GM12878 (cell line): ENCODE measurements around the gene INTS14. TPM values are rescaled to one million over a fixed set of nuclear protein-coding genes. Genes with fewer than 3 reads are reported as not detected.

Experiments
- ATAC-seq: fragments of 200-7000 bp; cut with Tn5 transposase; 3 replicates; pipeline ENCODE4 v1.9.1; 2020; ENCODE audit warnings: mild to moderate bottlenecking, moderate library complexity
- BruUV-seq: library from RNA; stranded (reverse); fragments of 400-500 nt; replicated peaks from 2 replicates; lab custom pipeline; 2021; lab: Mats Ljungman, UMichigan
- CTCF ChIA-PET: fragments of 300-600 bp; sonication (Branson Sonifier 250); formaldehyde crosslinking; extraction: SDS; loops from one replicate; lab custom pipeline; 2021; ENCODE audit warnings: inconsistent platforms; lab: Yijun Ruan, JAX
- POLR2A ChIA-PET: fragments of 350-600 bp; formaldehyde crosslinking; extraction: SDS; loops from one replicate; lab custom pipeline; 2021; ENCODE audit warnings: inconsistent platforms; lab: Charles Lee
- RAD21 ChIA-PET: fragments of 300-600 bp; sonication (Branson Sonifier 250); formaldehyde crosslinking; loops from one replicate; lab custom pipeline; 2023; ENCODE audit warnings: antibody characterized with exemption; ENCODE audit not compliant: unreplicated experiment; lab: Charles Lee
- SMC1A ChIA-PET: fragments of 300-600 bp; sonication (Branson Sonifier 250); formaldehyde crosslinking; loops from one replicate; lab custom pipeline; 2023; ENCODE audit not compliant: unreplicated experiment, uncharacterized antibody; lab: Charles Lee
- DNase-seq: peaks from one replicate; pipeline ENCODE4 v3.0.0-alpha.2; 2011; ENCODE audit warnings: low read depth, low spot score
- FAIRE-seq: peaks from 3 replicates; lab custom pipeline; 2011; peaks lifted over from hg19 to GRCh38; lab: Jason Lieb, UNC
- H2AFZ ChIP-seq: 2 replicates; pipeline ENCODE4 v1.6.0; 2011; ENCODE audit warnings: low read depth, low read length, control low read depth; ENCODE audit not compliant: control insufficient read depth
- H3K27ac ChIP-seq: 2 replicates; pipeline ENCODE4 v1.5.1; 2011; ENCODE audit warnings: control low read depth; ENCODE audit not compliant: control insufficient read depth, insufficient read depth
- H3K27me3 ChIP-seq, 2 experiments: replicated peaks in 1 of 2; 2 replicates each; pipeline versions ENCODE4 v1.6.0 to v1.6.1; 2011; ENCODE audit warnings: low read length in 1 of 2; ENCODE audit not compliant: control insufficient read depth in 2 of 2, insufficient read depth in 2 of 2
- H3K36me3 ChIP-seq, 2 experiments: 2 replicates each; pipeline ENCODE4 v1.5.1; 2011; ENCODE audit warnings: low read length in 1 of 2; ENCODE audit not compliant: control insufficient read depth in 2 of 2, insufficient read depth in 2 of 2
- H3K4me1 ChIP-seq: 2 replicates; pipeline ENCODE4 v1.6.1; 2011; ENCODE audit warnings: mild to moderate bottlenecking, low read length, moderate library complexity, mixed read lengths; ENCODE audit not compliant: control insufficient read depth, insufficient read depth
- H3K4me2 ChIP-seq: 2 replicates; pipeline ENCODE4 v1.6.0; 2011; ENCODE audit warnings: control low read depth; ENCODE audit not compliant: control insufficient read depth, insufficient read depth
- H3K4me3 ChIP-seq: fragments of 200-600 bp; sonication (generic); 2 replicates; pipeline ENCODE4 v1.5.1; 2016
- H3K79me2 ChIP-seq: 2 replicates; pipeline ENCODE4 v1.6.0; 2011; ENCODE audit warnings: low read length; ENCODE audit not compliant: control insufficient read depth, insufficient read depth
- H3K9ac ChIP-seq: 2 replicates; pipeline ENCODE4 v1.8.0; 2011; ENCODE audit warnings: low read length, control low read depth, mixed read lengths; ENCODE audit not compliant: control insufficient read depth, insufficient read depth
- H3K9me3 ChIP-seq: replicated peaks from 3 replicates; pipeline ENCODE4 v1.5.1; 2011; ENCODE audit warnings: mild to moderate bottlenecking, low read length; ENCODE audit not compliant: control insufficient read depth, insufficient read depth
- H4K20me1 ChIP-seq: 2 replicates; pipeline ENCODE4 v1.6.0; 2011; ENCODE audit not compliant: control insufficient read depth, insufficient read depth
- BCL3 ChIP-seq: IDR thresholded peaks from 2 replicates; pipeline ENCODE4 v1.6.1; 2011; ENCODE audit warnings: borderline replicate concordance, low read depth, mild to moderate bottlenecking, moderate library complexity, low read length; ENCODE audit not compliant: insufficient read depth, poor library complexity, severe bottlenecking
- CHD1 ChIP-seq: IDR thresholded peaks from 2 replicates; pipeline ENCODE4 v1.6.1; 2012; ENCODE audit warnings: low read depth, low read length, improper control_type of control experiment
- CREB1 ChIP-seq: IDR thresholded peaks from 2 replicates; pipeline ENCODE4 v1.6.1; 2012; ENCODE audit warnings: low read depth, mild to moderate bottlenecking, inconsistent platforms
- CREM ChIP-seq: IDR thresholded peaks from 2 replicates; pipeline ENCODE4 v1.6.1; 2014; ENCODE audit warnings: antibody characterized with exemption, low read depth
- E2F8 ChIP-seq: fragments of 450-650 bp; IDR thresholded peaks from 2 replicates; pipeline ENCODE4 v1.6.1; 2018; ENCODE audit warnings: mild to moderate bottlenecking, low read depth, moderate library complexity; ENCODE audit not compliant: partially characterized antibody
- EED ChIP-seq: sonication (generic); IDR thresholded peaks from 2 replicates; pipeline ENCODE4 v1.6.1; 2016; ENCODE audit warnings: antibody characterized with exemption, low read depth
- ESRRA ChIP-seq: IDR thresholded peaks from 2 replicates; pipeline ENCODE4 v1.6.1; 2012; ENCODE audit warnings: mild to moderate bottlenecking, low read length, improper control_type of control experiment
- HCFC1 ChIP-seq: fragments of 150-350 bp; IDR thresholded peaks from 2 replicates; pipeline ENCODE4 v1.6.1; 2014; ENCODE audit warnings: low read length
- IRF5 ChIP-seq: fragments of 450-650 bp; IDR thresholded peaks from 2 replicates; pipeline ENCODE4 v1.6.1; 2017; ENCODE audit warnings: borderline replicate concordance
- MLLT1 ChIP-seq: fragments of 450-650 bp; IDR thresholded peaks from 2 replicates; pipeline ENCODE4 v1.6.1; 2016; ENCODE audit warnings: mild to moderate bottlenecking
- ZNF622 ChIP-seq: fragments of 450-650 bp; IDR thresholded peaks from 2 replicates; pipeline ENCODE4 v1.6.1; 2017; ENCODE audit warnings: mild to moderate bottlenecking, inconsistent platforms
- WGBS: methylation state at CpG from one replicate; pipeline ENCODE4 v1.1.6; 2016; ENCODE audit warnings: low lambda C conversion rate; ENCODE audit not compliant: insufficient replicate concordance, insufficient coverage; ENCODE audit errors: missing lambda C conversion rate; 5-methylcytosine and 5-hydroxymethylcytosine counted together
- in situ Hi-C: fragments of 300-500 bp; cut with MboI; formaldehyde crosslinking; loops from 9 replicates; pipeline ENCODE4 v1.14.3; 2018; ENCODE audit warnings: mixed read lengths
- intact Hi-C: fragments of 100-400 bp; cut with micrococcal nuclease; formaldehyde crosslinking; loops from one replicate; pipeline ENCODE4 v1.14.2; 2022; ENCODE audit not compliant: unreplicated experiment
- polyA plus RNA-seq, 11 experiments: library from polyadenylated mRNA; depleted of rRNA in 4 of 11; unstranded in 6 of 11; stranded (reverse) in 5 of 11; fragments of >200 nt; fragmentation: Nextera tagmentation in 4 of 11; fragmentation: Illumina TruSeq in 1 of 11; extraction: Ambion mirVana in 4 of 11; extraction: Trizol in 1 of 11; gene quantifications; 1 replicate in 1 of 11; 2 replicates in 10 of 11; pipeline versions ENCODE4 v1.2.1 to v1.2.3, GENCODE V29; 2011 to 2016; ENCODE audit warnings: inconsistent platforms in 2 of 11, missing spikeins in 2 of 11, low read depth in 1 of 11
- total RNA-seq, 4 experiments: library from RNA; depleted of rRNA in 3 of 4; stranded (reverse); fragments of >200 nt in 3 of 4; fragmentation: Illumina TruSeq in 1 of 4; extraction: Trizol in 1 of 4; gene quantifications; 2 replicates each; pipeline versions ENCODE4 v1.2.1 to v1.2.3, GENCODE V29; 2013 to 2021

INTS14 gene
- total and polyA plus RNA-seq, 10 of the 15 experiments (the other 5 are each of a cell fraction or from before 2014, with no cell fraction given): 36.8 to 76.9 (median 47.7) TPM

- TF ChIP-seq E2F8 (no peak), MLLT1 (no peak)
These were observed 51.0 kb downstream of the INTS14 start (continued) for GRCh38 chr15:65559941-65560340.

GRCh38 chr15:65558997-65559760 lies 51.8 kb downstream of the INTS14 start:
- ATAC-seq (no peak), DNase-seq (no peak)
- no peaks in the 10 kb centered on the region for H3K27me3 ChIP-seq
- TF ChIP-seq ESRRA (no peak), BCL3 (no peak), HCFC1 (no peak), CHD1 (no peak), IRF5 (no peak), EED (no peak), CREB1 (no peak), ZNF622 (no peak), CREM (no peak)
- TF ChIP-seq, all 136 proteins: peak for 0
- no peak overlapping the region for H2AFZ ChIP-seq
- SMC1A ChIA-PET: interaction anchor here (1.1 to 1.7 kb wide), 3 partner anchors 22 to 716 kb away, joined by 3 to 4 read pairs (median 4); no protein-coding TSS in a partner anchor
- H3K9me3 ChIP-seq: no peaks in the 10 kb centered on the region
- RAD21 ChIA-PET: no interaction called here
- CTCF ChIA-PET: interaction anchor here (0.6 to 1.2 kb wide), 3 partner anchors 10 to 224 kb away, joined by 3 to 4 read pairs (median 3); no protein-coding TSS in a partner anchor
- WGBS: 95% methylated on average over 6 of the region's 6 CpGs
- POLR2A ChIA-PET: interaction anchor here (0.7 kb wide), 1 partner anchor 10 kb away, joined by 3 read pairs; no protein-coding TSS in a partner anchor
- in situ Hi-C loops (no loop called here), intact Hi-C loops (no loop called here)
- H3K36me3 ChIP-seq: peaks cover 7 to 14% of the 10 kb centered on the region in 2 experiments
- H3K4me1 ChIP-seq: no peaks in the 10 kb centered on the region; the same call in 1 of the 2 replicates
- H3K9ac ChIP-seq: no peak overlapping the region
- H4K20me1 ChIP-seq: no peaks in the 10 kb centered on the region
- no peak for FAIRE-seq
- H3K4me3 ChIP-seq: no peak overlapping the region
- no peak overlapping the region for H3K4me2 ChIP-seq
- no peaks in the 10 kb centered on the region for H3K79me2 ChIP-seq
- no peak overlapping the region for H3K27ac ChIP-seq
- BruUV-seq: no TSS peak
